Measurements from ENCODE around the gene ATP10A. TPM values are rescaled to one million over a fixed set of nuclear protein-coding genes. Genes with fewer than 3 reads are reported as not detected.

The ATP10A gene
- total RNA-seq, 1 donor from 2014 or later = 3.2 TPM

- Histone ChIP-seq H3K4me1 (peaks cover 6% of the 10 kb centered on the region), H3K9me3 (no peaks in the 10 kb centered on the region), H3K4me3 (no peak overlapping the region), H3K27ac (no peak overlapping the region), H3K27me3 (no peaks in the 10 kb centered on the region), H3K36me3 (no peaks in the 10 kb centered on the region)
- TF ChIP-seq POLR2AphosphoS5 (IDR thresholded peaks at IDR 0.05; ENCODE audit: insufficient read depth in 1 of 2, low read depth in 1 of 2) = no peak
- TF ChIP-seq POLR2A (IDR thresholded peaks at IDR 0.05) = no peak
- no peak for TF ChIP-seq CTCF (IDR thresholded peaks at IDR 0.05)
- DNase-seq (ENCODE audit: extremely low spot score in 2 of 2) = no peak
- intact Hi-C loops (cut with DNase I) = loop anchor here (2.0 to 10.0 kb wide), 2 partner anchors 167 to 239 kb away; partner anchors contain the start of gene ATP10A
These were observed 167.0 kb downstream of the ATP10A start for GRCh38 chr15:25695875-25696760.

GRCh38 chr15:25694823-25695312 is 168.3 kb downstream of the ATP10A start:
- Histone ChIP-seq H3K9me3 (no peaks in the 10 kb centered on the region), H3K4me1 (peaks cover 6% of the 10 kb centered on the region), H3K27ac (no peak overlapping the region), H3K4me3 (no peak overlapping the region), H3K27me3 (no peaks in the 10 kb centered on the region), H3K36me3 (no peaks in the 10 kb centered on the region)
- DNase-seq (ENCODE audit: extremely low spot score in 2 of 2) = no peak
- intact Hi-C loops (cut with DNase I) = loop anchor here (2.0 to 10.0 kb wide), 2 partner anchors 168 to 240 kb away; partner anchors contain the start of gene ATP10A
- TF ChIP-seq CTCF (IDR thresholded peaks at IDR 0.05) (no peak), POLR2A (IDR thresholded peaks at IDR 0.05) (no peak)

GRCh38 chr15:25694239-25694584 is 168.9 kb downstream of the ATP10A start:
- no peak for DNase-seq (ENCODE audit: extremely low spot score in 2 of 2)
- intact Hi-C loops (cut with DNase I) = loop anchor here (2.0 to 10.0 kb wide), 2 partner anchors 169 to 241 kb away; partner anchors contain the start of gene ATP10A
- TF ChIP-seq CTCF (IDR thresholded peaks at IDR 0.05) (no peak), POLR2A (IDR thresholded peaks at IDR 0.05) (no peak), POLR2AphosphoS5 (IDR thresholded peaks at IDR 0.05; ENCODE audit: insufficient read depth in 1 of 2, low read depth in 1 of 2) (no peak)

GRCh38 chr15:25693321-25694238 is 169.5 kb downstream of the ATP10A start:
- Histone ChIP-seq H3K4me1 (peaks cover 6% of the 10 kb centered on the region), H3K4me3 (no peak overlapping the region), H3K36me3 (no peaks in the 10 kb centered on the region), H3K27ac (no peak overlapping the region), H3K9me3 (no peaks in the 10 kb centered on the region), H3K27me3 (no peaks in the 10 kb centered on the region)
- intact Hi-C loops (cut with DNase I) = loop anchor here (2.0 to 10.0 kb wide), 2 partner anchors 169 to 241 kb away; partner anchors contain the start of gene ATP10A
- no peak for DNase-seq (ENCODE audit: extremely low spot score in 2 of 2)
- TF ChIP-seq POLR2A (IDR thresholded peaks at IDR 0.05) = no peak
- TF ChIP-seq CTCF (IDR thresholded peaks at IDR 0.05) = no peak
- TF ChIP-seq POLR2AphosphoS5 (IDR thresholded peaks at IDR 0.05; ENCODE audit: insufficient read depth in 1 of 2, low read depth in 1 of 2) = no peak

More at GRCh38 chr15:25694239-25694584, 168.9 kb downstream of the ATP10A start:
- Histone ChIP-seq H3K9me3 (no peaks in the 10 kb centered on the region), H3K4me3 (no peak overlapping the region), H3K27ac (no peak overlapping the region), H3K27me3 (no peaks in the 10 kb centered on the region), H3K36me3 (no peaks in the 10 kb centered on the region), H3K4me1 (peaks cover 6% of the 10 kb centered on the region)
